Small intestine (tissue), 7 donors: ENCODE results near the gene PAIP1. TPM values are rescaled to one million over a fixed set of nuclear protein-coding genes. Genes with fewer than 3 reads are reported as not detected.

Experiments used
- DNase-seq, 2 donors: peaks; one replicate each; pipeline versions ENCODE4 v3.0.0 to v3.0.0-alpha.2; 2013
- FAIRE-seq: peaks from 2 replicates; lab custom pipeline; 2012; peaks lifted over from hg19 to GRCh38; lab: Jason Lieb, UNC
- H3K27ac ChIP-seq, 3 donors: one replicate each; pipeline ENCODE4 v1.5.1; 2013; ENCODE audit warnings: low read length in 2 of 3, mild to moderate bottlenecking in 2 of 3, control low read depth in 1 of 3, inconsistent platforms in 1 of 3, low read depth in 1 of 3, moderate library complexity in 1 of 3
- H3K27me3 ChIP-seq, 3 donors: one replicate each; pipeline ENCODE4 v1.6.1; 2013; ENCODE audit warnings: low read length in 3 of 3, inconsistent platforms in 1 of 3; ENCODE audit not compliant: control insufficient read depth in 3 of 3, insufficient read depth in 3 of 3
- H3K36me3 ChIP-seq, 3 donors: one replicate each; pipeline ENCODE4 v1.6.1; 2013; ENCODE audit warnings: low read length in 3 of 3, inconsistent platforms in 1 of 3, low read depth in 1 of 3, mild to moderate bottlenecking in 1 of 3, moderate library complexity in 1 of 3; ENCODE audit not compliant: control insufficient read depth in 3 of 3, insufficient read depth in 2 of 3
- H3K4me1 ChIP-seq, 3 donors: one replicate each; pipeline ENCODE4 v1.6.1; 2013; ENCODE audit warnings: low read length in 2 of 3, inconsistent platforms in 1 of 3, low read depth in 1 of 3, mild to moderate bottlenecking in 1 of 3, moderate library complexity in 1 of 3; ENCODE audit not compliant: control insufficient read depth in 3 of 3, insufficient read depth in 2 of 3
- H3K4me3 ChIP-seq, 3 donors: one replicate each; pipeline ENCODE4 v1.5.1; 2013; ENCODE audit warnings: low read length in 3 of 3, control low read depth in 1 of 3, inconsistent platforms in 1 of 3, low read depth in 1 of 3, mild to moderate bottlenecking in 1 of 3, moderate library complexity in 1 of 3
- H3K9me3 ChIP-seq, 2 donors: one replicate each; pipeline ENCODE4 v1.6.1; 2013; ENCODE audit warnings: low read depth in 1 of 2, low read length in 1 of 2; ENCODE audit not compliant: control insufficient read depth in 2 of 2, insufficient read depth in 1 of 2
- WGBS, 3 donors: extraction: QIAGEN DNeasy Blood & Tissue Kit; methylation state at CpG; one replicate each; pipeline ENCODE4 v1.1.7; 2013; 5-methylcytosine and 5-hydroxymethylcytosine counted together
- polyA plus RNA-seq, 4 donors: library from polyadenylated mRNA; stranded (reverse) in 3 of 4; unstranded in 1 of 4; fragments of 200-250 nt in 3 of 4; fragments of 120-200 nt in 1 of 4; gene quantifications; one replicate each; pipeline versions ENCODE4 v1.2.1 to v1.2.3, GENCODE V29; 2013
- donor health status: healthy with polysubstance abuse.
- donor health status: control.
- donor health status: control.
- donor health status: Bipolar disorder and iron deficiency.
- donor health status: healthy.

Gene PAIP1
- polyA plus RNA-seq, 4 donors, result 45.6 to 67.1 (median 49.2) TPM

GRCh38 chr5:43482490-43483297 lies 74.2 kb downstream of the PAIP1 start:
- Histone ChIP-seq H3K27me3 (no peaks in the 10 kb centered on the region), H3K4me3 (peak overlapping the region; percentile 85 to 96 (median 93)), H3K36me3 (no peaks in the 10 kb centered on the region), H3K9me3 (no peaks in the 10 kb centered on the region), H3K4me1 (peaks cover 0 to 5% (median 0%) of the 10 kb centered on the region in 3 donors), H3K27ac (peak overlapping the region; percentile 91 to 99 (median 98))
- WGBS, 3 donors, result 21 to 40% (median 24%) methylated on average over 6 of the region's 6 CpGs
- DNase-seq (peak; percentile 19 to 37), FAIRE-seq (no peak)

Other genes with a start within 250 kb of the PAIP1 start
- gene HMGCS1, start 243.7 kb downstream of the PAIP1 start, polyA plus RNA-seq, result 100 to 1,000 TPM in 1 of 4 donors, 10 to 100 TPM in 3; 46.7 to 210 (median 71.5) TPM
- gene CCL28, start 144.7 kb downstream of the PAIP1 start, polyA plus RNA-seq, result 10 to 100 TPM in 2 of 4 donors, 1 to 10 TPM in 2; 3.2 to 20.4 (median 7.7) TPM
- gene TMEM267, start 73.2 kb downstream of the PAIP1 start, polyA plus RNA-seq, result 10 to 100 TPM in 1 of 4 donors, 1 to 10 TPM in 3; 2.7 to 12.3 (median 5.5) TPM
- 1 to 10 TPM in 2 of 4 donors, under 1 TPM in 1, not detected in 1; 0.22 to 2.2 (median 2.1) TPM for gene C5orf34, start 41.9 kb downstream of the PAIP1 start, polyA plus RNA-seq
- gene NNT, start 46.1 kb upstream of the PAIP1 start, polyA plus RNA-seq, result 10 to 100 TPM in 3 of 4 donors, 1 to 10 TPM in 1; 7.4 to 46.0 (median 25.2) TPM